Kidney epithelial cell (primary cell): Measurements from ENCODE around the gene CFAP100. TPM values are rescaled to one million over a fixed set of nuclear protein-coding genes. Genes with fewer than 3 reads are reported as not detected.

Experiments used
- DNase-seq: peaks from one replicate; pipeline ENCODE4 v3.0.0-alpha.2; 2010; ENCODE audit warnings: low read depth
- H3K27me3 ChIP-seq: 2 replicates; pipeline ENCODE4 v1.6.0; 2011; ENCODE audit warnings: low read length; ENCODE audit not compliant: control insufficient read depth, insufficient read depth
- H3K36me3 ChIP-seq: 2 replicates; pipeline ENCODE4 v1.5.1; 2011; ENCODE audit warnings: low read length; ENCODE audit not compliant: control insufficient read depth, insufficient read depth
- H3K4me3 ChIP-seq: 2 replicates; pipeline ENCODE4 v1.5.1; 2011; ENCODE audit warnings: low read depth, mild to moderate bottlenecking, control low read depth, low read length
- total RNA-seq: library from RNA; depleted of rRNA; stranded (reverse); fragments of >200 nt; gene quantifications from 2 replicates; pipeline ENCODE4 v1.2.3, GENCODE V29; 2015
- TF ChIP-seq, protein P1 (sequence below): IDR thresholded peaks from 2 replicates; pipeline ENCODE4 v1.5.1; 2011; ENCODE audit warnings: mild to moderate bottlenecking, moderate library complexity, low read length, control low read depth, inconsistent platforms; ENCODE audit not compliant: insufficient read depth, poor library complexity, severe bottlenecking

CFAP100 gene
- total RNA-seq, 1 donor from 2014 or later, result not detected

GRCh38 chr3:126448136-126448892 is 53.6 kb downstream of the CFAP100 start:
- Histone ChIP-seq H3K4me3 (no peak overlapping the region), H3K36me3 (no peaks in the 10 kb centered on the region), H3K27me3 (no peaks in the 10 kb centered on the region)
- no peak for DNase-seq
- TF ChIP-seq, protein P1, sequence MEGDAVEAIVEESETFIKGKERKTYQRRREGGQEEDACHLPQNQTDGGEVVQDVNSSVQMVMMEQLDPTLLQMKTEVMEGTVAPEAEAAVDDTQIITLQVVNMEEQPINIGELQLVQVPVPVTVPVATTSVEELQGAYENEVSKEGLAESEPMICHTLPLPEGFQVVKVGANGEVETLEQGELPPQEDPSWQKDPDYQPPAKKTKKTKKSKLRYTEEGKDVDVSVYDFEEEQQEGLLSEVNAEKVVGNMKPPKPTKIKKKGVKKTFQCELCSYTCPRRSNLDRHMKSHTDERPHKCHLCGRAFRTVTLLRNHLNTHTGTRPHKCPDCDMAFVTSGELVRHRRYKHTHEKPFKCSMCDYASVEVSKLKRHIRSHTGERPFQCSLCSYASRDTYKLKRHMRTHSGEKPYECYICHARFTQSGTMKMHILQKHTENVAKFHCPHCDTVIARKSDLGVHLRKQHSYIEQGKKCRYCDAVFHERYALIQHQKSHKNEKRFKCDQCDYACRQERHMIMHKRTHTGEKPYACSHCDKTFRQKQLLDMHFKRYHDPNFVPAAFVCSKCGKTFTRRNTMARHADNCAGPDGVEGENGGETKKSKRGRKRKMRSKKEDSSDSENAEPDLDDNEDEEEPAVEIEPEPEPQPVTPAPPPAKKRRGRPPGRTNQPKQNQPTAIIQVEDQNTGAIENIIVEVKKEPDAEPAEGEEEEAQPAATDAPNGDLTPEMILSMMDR, result no peak

DNA sequence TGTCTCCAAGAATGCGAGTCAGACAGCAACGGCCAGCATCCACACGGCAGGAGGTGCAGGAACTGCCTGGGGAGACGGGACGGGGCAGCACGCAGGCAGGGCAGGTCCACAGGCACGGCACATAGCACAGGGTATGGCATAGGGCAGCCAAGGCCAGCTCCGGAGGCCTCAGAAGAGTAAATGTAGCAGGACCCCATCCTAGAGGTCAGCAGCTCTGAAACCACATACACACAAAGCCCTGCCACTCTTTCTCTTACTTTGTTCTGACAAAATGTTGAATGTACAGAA is 54.1 kb downstream of the CFAP100 start:
- Histone ChIP-seq H3K36me3 (no peaks in the 10 kb centered on the region), H3K27me3 (no peaks in the 10 kb centered on the region), H3K4me3 (no peak overlapping the region)
- TF ChIP-seq, protein P1, result no peak
- no peak for DNase-seq

DNA sequence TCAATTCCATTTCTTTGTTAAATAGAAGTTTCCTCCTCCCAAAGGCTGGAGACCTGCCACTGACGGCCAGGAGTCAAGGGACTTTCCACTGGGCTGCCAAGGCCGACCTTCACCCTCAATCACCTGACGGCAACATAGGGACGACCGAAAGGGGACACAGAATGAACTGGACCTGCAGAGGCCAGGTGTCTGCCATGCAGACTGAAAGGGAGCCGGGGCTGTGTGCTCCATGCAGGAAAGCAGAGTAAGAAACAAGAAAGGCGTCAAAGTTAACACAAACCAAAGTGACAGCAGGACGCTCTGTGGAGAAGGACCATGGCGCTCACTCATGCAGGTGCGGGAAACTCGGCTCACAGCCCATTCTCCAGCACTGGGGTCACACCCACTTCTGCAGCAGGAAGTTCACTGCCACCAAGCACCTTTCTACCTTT is 54.9 kb downstream of the CFAP100 start:
- Histone ChIP-seq H3K4me3 (no peak overlapping the region), H3K36me3 (no peaks in the 10 kb centered on the region), H3K27me3 (no peaks in the 10 kb centered on the region)
- TF ChIP-seq, protein P1, result no peak
- DNase-seq, result no peak

DNA sequence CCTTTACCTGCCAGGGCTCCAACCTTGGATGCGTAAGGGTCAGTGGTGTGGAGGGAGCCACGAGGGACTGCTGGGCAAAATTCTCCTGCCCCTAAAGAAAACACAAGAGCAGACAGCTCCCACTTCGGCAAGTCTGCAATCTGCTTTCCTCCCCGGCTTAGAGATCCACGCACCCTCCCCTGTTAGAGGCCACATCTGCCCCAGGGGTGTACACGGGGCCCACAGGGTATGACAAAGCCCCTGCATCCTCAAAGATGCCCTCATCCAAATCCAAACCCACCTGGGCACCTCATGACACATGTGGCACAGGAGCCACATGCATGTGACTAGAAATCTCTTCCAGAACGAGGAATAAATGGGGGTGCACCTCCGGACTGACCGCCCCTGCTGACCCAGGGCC is 55.5 kb downstream of the CFAP100 start:
- TF ChIP-seq, protein P1, result no peak
- H3K27me3 ChIP-seq, result no peaks in the 10 kb centered on the region
- no peaks in the 10 kb centered on the region for H3K36me3 ChIP-seq
- H3K4me3 ChIP-seq, result no peak overlapping the region
- DNase-seq, result no peak

GRCh38 chr3:126450744-126451143 is 56.0 kb downstream of the CFAP100 start:
- Histone ChIP-seq H3K36me3 (no peaks in the 10 kb centered on the region), H3K27me3 (no peaks in the 10 kb centered on the region), H3K4me3 (no peak overlapping the region)
- TF ChIP-seq, protein P1, result no peak
- DNase-seq, result no peak

DNA sequence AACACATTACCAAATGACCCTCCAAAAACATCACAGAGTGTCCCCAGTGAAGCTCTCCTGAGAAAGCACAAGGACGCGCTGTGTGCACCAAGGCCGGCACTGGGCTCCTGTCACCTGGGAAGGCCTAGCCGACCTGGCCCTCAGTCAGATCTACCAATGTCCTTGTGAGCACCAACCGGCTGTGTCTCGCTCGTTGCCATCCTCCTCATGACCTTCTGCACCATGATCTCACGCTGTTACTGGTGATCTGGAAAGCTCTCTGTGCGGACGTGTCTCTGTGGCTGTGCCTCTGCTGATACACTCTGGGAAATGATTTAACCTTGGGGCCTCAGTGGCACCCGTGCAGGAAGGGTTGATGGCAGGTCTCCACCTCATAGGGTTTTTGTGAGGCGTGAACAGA is 56.8 kb downstream of the CFAP100 start:
- no peak for DNase-seq
- TF ChIP-seq, protein P1, result no peak
- Histone ChIP-seq H3K27me3 (no peaks in the 10 kb centered on the region), H3K4me3 (no peak overlapping the region), H3K36me3 (no peaks in the 10 kb centered on the region)
